Mesendoderm (in vitro differentiated cells): ENCODE results near the gene TOM1.
A peak's percentile ranks its signal among the peaks of the same experiment; 100 is the strongest.

Experiments
- DNase-seq: peaks from one replicate; pipeline ENCODE4 v3.0.0; 2013
- H2AK5ac ChIP-seq: 2 replicates; pipeline ENCODE4 v1.6.1; 2013; ENCODE audit warnings: low read length, inconsistent platforms
- H2BK120ac ChIP-seq: 2 replicates; pipeline ENCODE4 v1.6.1; 2013; ENCODE audit warnings: low read depth, mild to moderate bottlenecking, low read length, moderate library complexity, mixed read lengths
- H2BK15ac ChIP-seq: replicated peaks from 2 replicates; pipeline ENCODE4 v1.6.1; 2013; ENCODE audit warnings: low read depth, mild to moderate bottlenecking, moderate library complexity
- H2BK5ac ChIP-seq: 2 replicates; pipeline ENCODE4 v1.6.1; 2013; ENCODE audit warnings: low read length, inconsistent platforms
- H3K18ac ChIP-seq: 2 replicates; pipeline ENCODE4 v1.6.1; 2013; ENCODE audit warnings: mild to moderate bottlenecking, low read length, mixed read lengths
- H3K23ac ChIP-seq: one replicate; pipeline ENCODE4 v1.6.1; 2013; ENCODE audit warnings: low read length
- H3K27ac ChIP-seq: 2 replicates; pipeline ENCODE4 v1.5.1; 2013; ENCODE audit warnings: low read depth, mild to moderate bottlenecking, inconsistent platforms, low read length, moderate library complexity
- H3K27me3 ChIP-seq: 2 replicates; pipeline ENCODE4 v1.6.1; 2013; ENCODE audit warnings: low read length, control low read depth, mild to moderate bottlenecking, inconsistent platforms; ENCODE audit not compliant: insufficient read depth, poor library complexity
- H3K36me3 ChIP-seq: 2 replicates; pipeline ENCODE4 v1.6.1; 2013; ENCODE audit warnings: low read length, inconsistent platforms; ENCODE audit not compliant: control insufficient read depth, insufficient read depth
- H3K4ac ChIP-seq: one replicate; pipeline ENCODE4 v1.6.1; 2013; ENCODE audit warnings: low read depth, mild to moderate bottlenecking, low read length, moderate library complexity
- H3K4me1 ChIP-seq: 2 replicates; pipeline ENCODE4 v1.6.1; 2013; ENCODE audit warnings: low read depth, low read length, inconsistent platforms; ENCODE audit not compliant: control insufficient read depth
- H3K4me2 ChIP-seq: 2 replicates; pipeline ENCODE4 v1.6.1; 2013; ENCODE audit warnings: low read length
- H3K4me3 ChIP-seq: 2 replicates; pipeline ENCODE4 v1.5.1; 2013; ENCODE audit warnings: mild to moderate bottlenecking, low read length
- H3K56ac ChIP-seq: one replicate; pipeline ENCODE4 v1.6.1; 2013; ENCODE audit warnings: low read length
- H3K79me1 ChIP-seq: 2 replicates; pipeline ENCODE4 v1.6.1; 2013; ENCODE audit warnings: low read length, inconsistent platforms
- H3K79me2 ChIP-seq: 2 replicates; pipeline ENCODE4 v1.6.1; 2013; ENCODE audit warnings: mild to moderate bottlenecking, low read length; ENCODE audit not compliant: control insufficient read depth, insufficient read depth
- H3K9ac ChIP-seq: 2 replicates; pipeline ENCODE4 v1.6.1; 2013; ENCODE audit warnings: low read length, inconsistent platforms
- H4K5ac ChIP-seq: one replicate; pipeline ENCODE4 v1.6.1; 2013; ENCODE audit warnings: low read length
- H4K8ac ChIP-seq: one replicate; pipeline ENCODE4 v1.6.1; 2013; ENCODE audit warnings: low read depth, mild to moderate bottlenecking, control low read depth, low read length, moderate library complexity
- WGBS: extraction: QIAGEN DNeasy Blood & Tissue Kit; methylation state at CpG from one replicate; pipeline ENCODE4 v1.1.7; 2013; ENCODE audit warnings: low lambda C conversion rate, missing lambda C conversion rate; ENCODE audit not compliant: insufficient coverage; ENCODE audit errors: extremely low coverage; 5-methylcytosine and 5-hydroxymethylcytosine counted together

Gene TOM1

GRCh38 chr22:35258191-35258988 lies 41.3 kb upstream of the TOM1 start:
- Histone ChIP-seq H4K5ac (no peak overlapping the region), H3K27ac (peak overlapping the region; percentile 86), H3K18ac (peak overlapping the region; percentile 100), H3K4me2 (peak overlapping the region; percentile 47), H3K56ac (peak overlapping the region; percentile 89), H3K27me3 (no peaks in the 10 kb centered on the region), H2BK120ac (no peak overlapping the region), H3K4me1 (peaks cover 2% of the 10 kb centered on the region), H3K36me3 (peaks cover 2% of the 10 kb centered on the region), H3K4ac (peak overlapping the region; percentile 99), H3K23ac (peak overlapping the region; percentile 0), H3K79me1 (peaks cover 6% of the 10 kb centered on the region), H4K8ac (no peak overlapping the region), H2BK15ac (no peak overlapping the region), H3K9ac (peak overlapping the region; percentile 83), H2AK5ac (no peak overlapping the region), H3K79me2 (peaks cover 19% of the 10 kb centered on the region), H3K4me3 (peak overlapping the region; percentile 63), H2BK5ac (no peak overlapping the region)
- no CpG with 5 or more reads among the region's 23 CpGs for WGBS
- peak; percentile 84 for DNase-seq

- Histone ChIP-seq H3K56ac (no peak overlapping the region), H2BK15ac (no peak overlapping the region), H3K23ac (no peak overlapping the region), H3K79me1 (peaks cover 7% of the 10 kb centered on the region), H3K4me1 (no peaks in the 10 kb centered on the region), H3K9ac (no peak overlapping the region), H2AK5ac (no peak overlapping the region), H3K4me2 (no peak overlapping the region), H3K4me3 (no peak overlapping the region), H4K8ac (no peak overlapping the region), H3K27ac (no peak overlapping the region), H3K79me2 (peaks cover 3% of the 10 kb centered on the region), H4K5ac (no peak overlapping the region), H2BK5ac (no peak overlapping the region), H3K36me3 (peaks cover 21% of the 10 kb centered on the region), H3K18ac (no peak overlapping the region), H2BK120ac (no peak overlapping the region), H3K27me3 (no peaks in the 10 kb centered on the region), H3K4ac (no peak overlapping the region)
- no peak for DNase-seq
- no CpG with 5 or more reads among the region's 7 CpGs for WGBS
These were observed 34.7 kb upstream of the TOM1 start for GRCh38 chr22:35264986-35265385.

DNA sequence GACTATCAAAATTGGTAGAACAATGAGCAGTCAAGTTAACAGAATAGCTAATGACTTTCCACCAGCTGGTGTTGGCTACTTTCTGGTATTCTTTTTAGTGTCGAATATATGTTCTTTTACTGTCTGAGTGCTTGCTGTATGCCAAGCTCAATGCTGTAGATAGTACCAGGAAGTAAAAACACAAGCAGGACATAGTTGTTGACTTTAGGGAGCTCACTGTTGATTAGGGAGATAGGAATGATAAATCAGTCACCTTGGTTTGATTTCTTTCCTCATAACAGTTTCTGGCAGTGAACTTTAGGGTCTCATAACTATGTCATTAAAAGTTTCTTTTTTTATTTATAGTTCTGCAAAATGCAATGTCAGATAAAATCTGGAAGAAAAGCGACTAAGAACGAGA lies 33.4 kb upstream of the TOM1 start:
- no peak overlapping the region for H3K18ac ChIP-seq
- no peak overlapping the region for H3K23ac ChIP-seq
- no CpG with 5 or more reads among the region's 3 CpGs for WGBS
- no peak overlapping the region for H3K4me3 ChIP-seq
- peaks cover 7% of the 10 kb centered on the region for H3K79me1 ChIP-seq
- no peak overlapping the region for H3K4me2 ChIP-seq
- no peak overlapping the region for H2BK120ac ChIP-seq
- no peak overlapping the region for H3K4ac ChIP-seq
- no peak overlapping the region for H3K27ac ChIP-seq
- no peak for DNase-seq
- no peak overlapping the region for H2AK5ac ChIP-seq
- peaks cover 21% of the 10 kb centered on the region for H3K36me3 ChIP-seq
- no peak overlapping the region for H3K56ac ChIP-seq
- H3K9ac ChIP-seq: no peak overlapping the region
- H4K5ac ChIP-seq: no peak overlapping the region
- no peak overlapping the region for H2BK5ac ChIP-seq
- no peak overlapping the region for H2BK15ac ChIP-seq
- no peaks in the 10 kb centered on the region for H3K27me3 ChIP-seq
- no peak overlapping the region for H4K8ac ChIP-seq
- H3K79me2 ChIP-seq: peaks cover 3% of the 10 kb centered on the region
- H3K4me1 ChIP-seq: no peaks in the 10 kb centered on the region

DNA sequence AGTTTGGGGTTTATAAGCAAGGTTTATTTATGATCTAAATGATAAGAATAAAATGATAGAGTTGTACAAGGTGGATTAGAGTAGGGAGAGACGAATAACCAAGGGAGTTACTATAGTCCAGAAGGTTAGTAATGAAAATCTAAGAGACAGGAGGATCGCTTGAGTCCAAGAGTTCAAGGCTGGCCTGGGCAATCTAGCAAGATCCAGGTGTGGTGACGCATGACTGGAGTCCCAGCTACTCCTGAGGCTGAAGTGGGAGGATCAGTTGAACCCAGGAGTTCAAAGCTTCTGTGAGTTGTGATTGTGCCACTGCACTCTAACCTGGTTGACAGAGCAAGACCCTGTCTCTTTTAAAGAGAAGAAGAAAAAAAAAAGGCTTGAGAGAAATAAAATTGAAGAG lies 30.1 kb upstream of the TOM1 start:
- H3K36me3 ChIP-seq: peaks cover 21% of the 10 kb centered on the region
- H3K27ac ChIP-seq: no peak overlapping the region
- H2BK120ac ChIP-seq: no peak overlapping the region
- H3K27me3 ChIP-seq: no peaks in the 10 kb centered on the region
- no peak overlapping the region for H4K8ac ChIP-seq
- no peak overlapping the region for H2AK5ac ChIP-seq
- H3K4ac ChIP-seq: no peak overlapping the region
- H3K4me3 ChIP-seq: no peak overlapping the region
- H3K56ac ChIP-seq: no peak overlapping the region
- 100% methylated on average over 1 of the region's 3 CpGs for WGBS
- no peak overlapping the region for H3K18ac ChIP-seq
- H3K4me1 ChIP-seq: no peaks in the 10 kb centered on the region
- no peak overlapping the region for H4K5ac ChIP-seq
- no peak overlapping the region for H3K4me2 ChIP-seq
- H3K23ac ChIP-seq: no peak overlapping the region
- no peak overlapping the region for H2BK5ac ChIP-seq
- H3K79me1 ChIP-seq: peaks cover 14% of the 10 kb centered on the region
- H2BK15ac ChIP-seq: no peak overlapping the region
- no peak for DNase-seq
- H3K9ac ChIP-seq: no peak overlapping the region
- H3K79me2 ChIP-seq: peaks cover 3% of the 10 kb centered on the region

DNA sequence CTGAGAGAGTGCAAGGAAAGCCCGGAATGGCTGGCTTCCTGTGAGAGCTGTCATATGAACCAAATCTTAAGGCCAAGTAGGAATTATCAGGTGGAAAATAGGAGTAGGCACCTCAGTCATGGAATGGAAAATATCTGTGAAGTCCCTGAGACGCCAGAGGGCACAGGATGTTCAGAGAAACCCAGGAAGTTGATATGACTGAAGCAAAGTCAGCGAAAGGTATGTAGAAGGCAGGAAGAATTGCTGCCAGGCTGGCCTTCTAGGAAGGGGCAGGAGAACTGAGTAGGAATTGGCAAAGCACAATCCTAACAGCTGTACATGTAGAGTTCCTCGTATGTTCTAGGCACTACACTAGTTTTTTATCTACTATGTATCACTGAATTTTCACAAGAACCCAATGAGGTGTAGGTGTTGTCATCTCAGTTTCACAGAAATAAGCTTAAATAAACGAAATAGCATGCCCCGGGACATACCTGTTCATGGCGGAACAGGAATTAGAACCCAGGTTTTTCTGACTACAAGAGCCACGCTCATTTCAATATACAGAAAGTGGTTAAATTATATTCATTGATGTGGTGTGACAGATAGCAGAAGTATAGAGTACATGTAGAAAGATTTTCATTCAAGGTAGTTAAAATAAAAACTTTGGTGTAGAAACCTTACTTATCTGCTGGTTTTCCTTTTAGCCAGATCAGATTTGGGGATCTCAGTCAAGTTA lies 25.4 kb upstream of the TOM1 start:
- Histone ChIP-seq H3K27me3 (no peaks in the 10 kb centered on the region), H3K9ac (no peak overlapping the region), H3K36me3 (peaks cover 5% of the 10 kb centered on the region), H2BK5ac (no peak overlapping the region), H3K18ac (no peak overlapping the region), H3K79me2 (no peaks in the 10 kb centered on the region), H3K79me1 (peaks cover 11% of the 10 kb centered on the region), H2BK15ac (no peak overlapping the region), H3K27ac (no peak overlapping the region), H3K23ac (no peak overlapping the region), H2AK5ac (no peak overlapping the region), H2BK120ac (no peak overlapping the region), H4K5ac (no peak overlapping the region), H3K4me2 (no peak overlapping the region), H3K4ac (no peak overlapping the region), H3K4me3 (no peak overlapping the region), H3K4me1 (no peaks in the 10 kb centered on the region), H4K8ac (no peak overlapping the region), H3K56ac (no peak overlapping the region)
- no peak for DNase-seq
- no CpG with 5 or more reads among the region's 8 CpGs for WGBS
